HUES48 (cell line): ENCODE results near the gene NPIPB2.

Experiments used
- H3K27ac ChIP-seq: one replicate; pipeline ENCODE4 v1.7.0; 2013; ENCODE audit warnings: low read depth, low read length, inconsistent platforms
- H3K27me3 ChIP-seq: 2 replicates; pipeline ENCODE4 v1.6.1; 2013; ENCODE audit warnings: mild to moderate bottlenecking, low read length; ENCODE audit not compliant: control insufficient read depth, insufficient read depth
- H3K36me3 ChIP-seq: 2 replicates; pipeline ENCODE4 v1.6.1; 2013; ENCODE audit warnings: low read length; ENCODE audit not compliant: control insufficient read depth, insufficient read depth
- H3K4me1 ChIP-seq: 2 replicates; pipeline ENCODE4 v1.6.1; 2013; ENCODE audit warnings: mild to moderate bottlenecking, low read length; ENCODE audit not compliant: control insufficient read depth, insufficient read depth
- H3K4me3 ChIP-seq: 2 replicates; pipeline ENCODE4 v1.5.1; 2013; ENCODE audit warnings: mild to moderate bottlenecking, low read depth, low read length
- H3K9ac ChIP-seq: 2 replicates; pipeline ENCODE4 v1.6.1; 2013; ENCODE audit warnings: mild to moderate bottlenecking, low read depth, low read length, moderate library complexity
- H3K9me3 ChIP-seq: 2 replicates; pipeline ENCODE4 v1.6.1; 2013; ENCODE audit warnings: low read length; ENCODE audit not compliant: control insufficient read depth, insufficient read depth

Gene NPIPB2

GRCh38 chr16:11915114-11915643 lies 26.7 kb downstream of the NPIPB2 start:
- Histone ChIP-seq H3K9ac (peak overlapping the region; percentile 69), H3K9me3 (no peaks in the 10 kb centered on the region), H3K36me3 (0 out of 2 replicates have a peak, but pooled peaks cover 7% of the 10 kb centered on the region), H3K27ac (peak overlapping the region; percentile 69), H3K4me1 (peaks cover 26% of the 10 kb centered on the region), H3K27me3 (no peaks in the 10 kb centered on the region), H3K4me3 (peak overlapping the region; percentile 79)

- peak overlapping the region; percentile 79 for H3K4me3 ChIP-seq
- H3K27me3 ChIP-seq = no peaks in the 10 kb centered on the region
- no peaks in the 10 kb centered on the region for H3K9me3 ChIP-seq
- peak overlapping the region; percentile 47 for H3K9ac ChIP-seq
- H3K4me1 ChIP-seq = peaks cover 26% of the 10 kb centered on the region
- 0 out of 2 replicates have a peak, but pooled peaks cover 7% of the 10 kb centered on the region for H3K36me3 ChIP-seq
- peak overlapping the region; percentile 14 for H3K27ac ChIP-seq
Measured at GRCh38 chr16:11914210-11915113, 27.4 kb downstream of the NPIPB2 start.

DNA sequence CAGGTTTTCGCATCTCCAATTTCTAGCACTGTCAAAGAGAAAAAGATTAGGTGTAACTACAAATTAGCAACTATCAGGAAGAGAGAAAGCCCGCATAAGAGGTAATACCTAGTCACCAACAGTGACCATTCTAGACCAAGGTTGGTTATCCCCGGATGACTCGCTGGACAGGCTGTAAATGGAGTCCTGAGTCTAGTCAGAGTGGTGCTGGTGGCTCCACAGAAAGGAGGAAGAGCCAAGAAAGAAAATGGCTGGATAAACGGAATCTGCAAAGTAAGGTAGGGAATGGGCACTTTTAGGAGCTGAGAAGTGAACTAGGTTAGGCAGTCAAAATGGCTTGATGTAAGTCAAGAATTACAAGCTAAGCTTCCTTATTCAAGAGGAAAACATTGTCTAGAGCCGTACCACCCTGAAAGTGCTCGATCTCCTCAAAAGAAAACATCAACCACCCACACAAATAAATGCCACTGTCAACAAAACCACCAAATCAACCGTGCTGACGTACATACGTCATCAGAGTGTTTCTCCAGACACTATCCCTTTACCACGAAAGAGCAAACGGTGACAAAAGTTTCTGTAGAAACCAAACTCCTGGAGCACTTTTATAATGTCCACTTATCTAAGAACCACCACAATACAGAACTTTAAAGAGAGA lies 28.3 kb downstream of the NPIPB2 start:
- peaks cover 26% of the 10 kb centered on the region for H3K4me1 ChIP-seq
- peak overlapping the region; percentile 79 for H3K4me3 ChIP-seq
- H3K27ac ChIP-seq = no peak overlapping the region
- H3K9ac ChIP-seq = no peak overlapping the region
- no peaks in the 10 kb centered on the region for H3K27me3 ChIP-seq
- no peaks in the 10 kb centered on the region for H3K9me3 ChIP-seq
- 0 out of 2 replicates have a peak, but pooled peaks cover 7% of the 10 kb centered on the region for H3K36me3 ChIP-seq

- H3K9me3 ChIP-seq = no peaks in the 10 kb centered on the region
- H3K36me3 ChIP-seq = peaks cover 20% of the 10 kb centered on the region
- peaks cover 18% of the 10 kb centered on the region for H3K4me1 ChIP-seq
- H3K9ac ChIP-seq = no peak overlapping the region
- H3K4me3 ChIP-seq = no peak overlapping the region
- H3K27ac ChIP-seq = no peak overlapping the region
- no peaks in the 10 kb centered on the region for H3K27me3 ChIP-seq
Measured at GRCh38 chr16:11909653-11910545, 31.9 kb downstream of the NPIPB2 start.

GRCh38 chr16:11907160-11907970 lies 34.5 kb downstream of the NPIPB2 start:
- Histone ChIP-seq H3K4me1 (no peaks in the 10 kb centered on the region; the same call in 1 of the 2 replicates), H3K4me3 (no peak overlapping the region), H3K9ac (no peak overlapping the region), H3K36me3 (peaks cover 19% of the 10 kb centered on the region), H3K27ac (no peak overlapping the region), H3K27me3 (no peaks in the 10 kb centered on the region), H3K9me3 (no peaks in the 10 kb centered on the region)

DNA sequence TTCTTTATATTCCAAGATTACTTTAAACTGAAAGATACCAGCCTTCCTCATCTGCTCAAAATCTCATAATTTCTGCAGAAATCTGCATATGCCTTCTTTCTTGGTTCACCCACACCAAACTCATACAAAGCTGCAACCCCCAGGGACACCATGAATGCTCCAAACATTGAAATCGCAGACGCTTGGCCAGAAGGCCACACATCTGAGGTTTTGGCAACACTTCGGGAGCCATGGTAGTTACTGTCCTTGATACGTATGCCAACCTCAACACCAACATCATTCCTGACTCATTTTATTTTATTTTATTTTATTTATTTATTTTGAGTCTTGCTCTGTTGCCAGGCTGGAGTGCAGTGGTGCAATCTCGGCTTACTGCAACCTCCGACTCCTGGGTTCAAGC lies 37.9 kb downstream of the NPIPB2 start:
- Histone ChIP-seq H3K4me1 (no peaks in the 10 kb centered on the region), H3K36me3 (peaks cover 23% of the 10 kb centered on the region), H3K4me3 (no peak overlapping the region), H3K27ac (no peak overlapping the region), H3K27me3 (no peaks in the 10 kb centered on the region), H3K9me3 (no peaks in the 10 kb centered on the region), H3K9ac (no peak overlapping the region)

- no peak overlapping the region for H3K9ac ChIP-seq
- H3K4me3 ChIP-seq = no peak overlapping the region
- H3K27me3 ChIP-seq = no peaks in the 10 kb centered on the region
- H3K9me3 ChIP-seq = no peaks in the 10 kb centered on the region
- H3K4me1 ChIP-seq = no peaks in the 10 kb centered on the region
- no peak overlapping the region for H3K27ac ChIP-seq
- H3K36me3 ChIP-seq = peaks cover 26% of the 10 kb centered on the region
Measured at GRCh38 chr16:11901091-11901490, 40.8 kb downstream of the NPIPB2 start.

GRCh38 chr16:11896486-11897176 lies 45.2 kb downstream of the NPIPB2 start:
- Histone ChIP-seq H3K27me3 (no peaks in the 10 kb centered on the region), H3K27ac (peak overlapping the region; percentile 35)

GRCh38 chr16:11893571-11893970 lies 48.3 kb downstream of the NPIPB2 start:
- Histone ChIP-seq H3K27ac (no peak overlapping the region), H3K9ac (no peak overlapping the region), H3K36me3 (peaks cover 69% of the 10 kb centered on the region), H3K27me3 (no peaks in the 10 kb centered on the region), H3K4me1 (no peaks in the 10 kb centered on the region), H3K4me3 (no peak overlapping the region), H3K9me3 (no peaks in the 10 kb centered on the region)

More at GRCh38 chr16:11896486-11897176, 45.2 kb downstream of the NPIPB2 start:
- no peaks in the 10 kb centered on the region for H3K9me3 ChIP-seq
- no peak overlapping the region for H3K9ac ChIP-seq
- H3K36me3 ChIP-seq = peaks cover 56% of the 10 kb centered on the region
- H3K4me3 ChIP-seq = no peak overlapping the region
- H3K4me1 ChIP-seq = no peaks in the 10 kb centered on the region
